HG03469 (cell line): ENCODE measurements around the gene BRD2.

Source experiments
- ATAC-seq: cut with Tn5 transposase; IDR thresholded peaks from one replicate; pipeline ENCODE4 v1.9.1; 2021; ENCODE audit warnings: mild to moderate bottlenecking, moderate library complexity, moderate number of reproducible peaks; ENCODE audit not compliant: unreplicated experiment

The BRD2 gene

DNA sequence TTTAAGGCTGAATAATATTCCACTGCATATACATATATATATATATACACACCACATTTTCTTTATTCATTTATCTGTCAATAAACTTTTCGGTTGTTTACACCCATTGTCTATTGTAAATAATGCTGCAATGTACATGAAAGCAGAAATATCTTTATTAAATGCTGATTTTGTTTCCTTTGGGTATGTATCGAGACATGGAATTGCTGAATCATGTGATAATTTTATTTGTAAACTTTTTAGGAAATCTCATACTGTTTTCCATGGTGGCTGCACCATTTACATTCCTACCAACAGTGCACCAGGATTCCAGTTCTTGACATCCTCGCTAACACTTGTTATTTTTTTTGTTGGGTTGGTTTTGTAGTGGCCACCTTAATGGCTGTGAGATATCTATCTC is 55.1 kb downstream of the BRD2 start:
- ATAC-seq, result no peak

DNA sequence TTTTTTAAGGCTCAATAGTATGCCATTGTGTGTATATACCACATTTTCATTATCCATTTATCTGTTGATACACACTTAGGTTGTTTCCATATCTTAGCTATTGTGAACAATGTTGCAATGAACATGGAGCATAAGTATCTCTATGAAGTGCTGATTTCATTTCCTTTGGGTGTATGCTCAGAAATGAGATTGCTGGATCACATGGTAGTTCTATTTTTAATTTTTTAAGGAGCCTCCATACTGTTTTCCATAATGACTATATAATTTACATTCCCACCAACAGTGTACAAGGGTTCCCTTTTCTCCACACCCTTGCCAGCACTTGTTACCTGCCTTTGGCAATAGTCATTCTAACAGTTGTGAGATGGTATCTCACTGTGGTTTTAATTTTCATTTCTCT is 56.1 kb downstream of the BRD2 start:
- no peak for ATAC-seq

DNA sequence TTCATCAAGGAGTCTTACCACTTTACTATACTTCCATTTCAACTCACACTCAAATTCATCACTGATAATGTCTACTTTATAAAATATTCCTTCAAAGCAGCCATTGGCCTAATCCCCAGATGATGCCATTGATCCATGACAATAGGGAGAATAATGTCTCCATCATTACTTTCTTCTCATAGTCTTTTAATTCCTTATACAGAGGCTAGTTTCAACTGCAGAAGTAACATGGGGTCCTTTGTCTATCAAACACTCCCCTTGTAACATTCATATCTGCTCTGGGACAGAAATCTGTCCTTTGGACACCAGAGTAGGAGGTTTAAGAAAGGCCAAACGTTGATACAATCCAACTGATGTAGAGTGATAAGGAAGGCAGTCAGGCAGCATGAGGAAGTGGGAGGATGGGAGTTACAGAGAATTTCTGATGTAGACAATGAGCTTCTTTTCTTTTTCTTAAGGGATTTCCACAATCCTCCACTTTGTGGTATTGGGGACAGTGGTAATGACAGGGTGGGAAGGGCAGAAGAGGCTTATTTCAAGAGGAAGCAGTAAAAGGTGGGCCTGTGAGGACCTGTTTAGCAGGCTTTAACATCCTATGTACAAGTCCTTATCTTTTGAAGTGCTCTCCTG is 59.9 kb downstream of the BRD2 start:
- ATAC-seq, result no peak

DNA sequence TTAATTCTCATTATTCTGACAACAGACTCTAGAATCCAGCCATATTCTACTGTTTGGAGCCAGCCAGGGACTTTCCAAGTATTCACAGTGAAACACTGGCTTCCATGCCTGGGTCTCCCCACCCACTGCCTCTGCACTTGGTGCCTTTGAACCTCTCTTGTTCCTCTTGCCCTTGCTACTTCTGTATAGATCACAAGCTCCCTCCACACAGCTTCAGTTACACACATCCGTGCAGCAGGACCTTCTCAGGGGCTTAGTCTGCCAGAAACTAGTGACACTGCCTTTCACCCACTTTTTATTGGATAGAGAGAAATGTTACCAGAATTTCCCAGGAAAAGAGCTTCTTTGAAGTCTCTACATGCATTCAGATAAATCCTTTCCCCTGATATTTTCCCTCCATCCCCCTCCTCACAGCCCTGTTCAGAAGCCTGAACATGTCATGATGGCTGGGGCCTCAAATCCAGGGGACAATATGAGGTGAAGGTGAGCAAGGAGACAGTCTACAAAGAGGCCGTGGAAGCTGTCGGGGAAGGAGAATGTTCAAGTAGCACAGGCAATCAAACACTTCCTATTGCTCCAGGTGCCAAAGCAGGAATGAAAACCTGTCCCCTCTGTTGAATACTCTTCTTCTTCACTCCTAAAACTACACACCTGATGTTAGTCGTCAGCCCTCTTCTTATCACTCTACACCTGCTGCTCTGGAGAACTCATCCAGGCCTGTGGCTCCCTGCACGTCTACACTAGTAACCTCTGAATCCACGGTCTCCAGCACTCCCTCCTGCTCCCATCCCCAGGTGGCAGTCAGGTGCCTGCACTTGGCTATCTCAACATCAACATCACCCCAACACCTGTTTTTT is 61.2 kb downstream of the BRD2 start:
- peak; percentile 53 for ATAC-seq

DNA sequence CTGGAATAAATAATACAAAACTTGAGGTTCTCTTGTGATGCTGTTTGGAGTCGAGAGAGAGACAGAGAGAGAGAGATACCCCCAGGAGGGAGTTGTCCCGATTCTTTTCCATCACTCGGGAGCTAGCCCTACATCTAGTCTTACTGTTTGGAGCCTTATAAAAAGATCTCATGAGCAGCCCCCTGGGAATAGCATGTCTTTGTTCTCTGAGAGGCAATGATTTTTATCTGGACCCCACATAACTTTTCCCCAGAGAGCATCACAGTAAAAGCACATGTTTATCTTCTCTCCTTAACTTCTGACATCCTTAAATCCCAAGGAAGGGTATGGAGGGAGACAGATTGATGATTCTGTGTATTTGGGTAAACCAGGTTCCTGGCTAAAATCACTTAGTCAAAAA is 61.9 kb downstream of the BRD2 start:
- no peak for ATAC-seq
